Measurements from ENCODE around the gene DARS1. TPM values are rescaled to one million over a fixed set of nuclear protein-coding genes. Genes with fewer than 3 reads are reported as not detected.
A peak's percentile ranks its signal among the peaks of the same experiment; 100 is the strongest.
"Not testable (repeated sequence)": the region's sequence is repeated elsewhere in the genome, so short reads cannot be mapped to it uniquely, and the experiment has no call there.

The DARS1 gene
- total and polyA plus RNA-seq, 10 donors, result 56.2 to 88.6 (median 66.1) TPM

GRCh38 chr2:135885709-135886108 is 99.7 kb downstream of the DARS1 start:
- no peak for DNase-seq
- intact Hi-C loops (cut with DNase I; ENCODE audit: low total_unique reads), result no loop called here
- Histone ChIP-seq H3K4me3 (no peak overlapping the region), H3K27ac (no peak overlapping the region), H3K27me3 (replicated peaks in 1 of 7) (peaks cover 0 to 13% (median 0%) of the 10 kb centered on the region in 7 donors), H3K36me3 (no peaks in the 10 kb centered on the region), H3K4me1 (no peaks in the 10 kb centered on the region), H3K9me3 (peaks cover 0 to 7% (median 0%) of the 10 kb centered on the region in 8 donors)
- TF ChIP-seq CTCF (IDR thresholded peaks at IDR 0.05 in 8 of 11, conservative IDR thresholded peaks at IDR 0.05 in 3 of 11), result no peak
- TF ChIP-seq POLR2AphosphoS5 (IDR thresholded peaks at IDR 0.05), result no peak
- TF ChIP-seq POLR2A (IDR thresholded peaks at IDR 0.05), result no peak
- WGBS, 5 donors, result 75 to 98% (median 88%) methylated on average over 4 of the region's 4 CpGs

- 74 to 91% (median 84%) methylated on average over 3 of the region's 3 CpGs for WGBS, 5 donors
- Histone ChIP-seq H3K4me1 (peaks cover 0 to 2% (median 0%) of the 10 kb centered on the region in 6 donors), H3K27ac (no peak overlapping the region), H3K9me3 (no peaks in the 10 kb centered on the region), H3K36me3 (no peaks in the 10 kb centered on the region), H3K4me3 (no peak overlapping the region), H3K27me3 (replicated peaks in 1 of 7) (peaks cover 0 to 13% (median 0%) of the 10 kb centered on the region in 7 donors)
- DNase-seq, result no peak
- intact Hi-C loops (cut with DNase I; ENCODE audit: low total_unique reads), result no loop called here
- no peak for TF ChIP-seq CTCF (IDR thresholded peaks at IDR 0.05 in 8 of 11, conservative IDR thresholded peaks at IDR 0.05 in 3 of 11)
- TF ChIP-seq POLR2A (IDR thresholded peaks at IDR 0.05), result no peak
- no peak for TF ChIP-seq POLR2AphosphoS5 (IDR thresholded peaks at IDR 0.05)
Observed at GRCh38 chr2:135882415-135882814, 103.0 kb downstream of the DARS1 start.

GRCh38 chr2:135876770-135877169 is 108.7 kb downstream of the DARS1 start:
- DNase-seq; intact Hi-C loops (cut with DNase I; ENCODE audit: low total_unique reads); H3K27me3 ChIP-seq (replicated peaks in 1 of 7); H3K9me3 ChIP-seq: not testable (repeated sequence)
- Histone ChIP-seq H3K36me3 (peaks cover 0 to 11% (median 0%) of the 10 kb centered on the region in 6 donors), H3K27ac (peak overlapping the region in 7 of 8 donors; percentile 76 to 92 (median 86)), H3K4me1 (peaks cover 7 to 35% (median 23%) of the 10 kb centered on the region in 6 donors), H3K4me3 (peak overlapping the region; percentile 69 to 99 (median 80))
- 81 to 84% (median 81%) methylated on average over 13 to 15 of the region's 15 CpGs for WGBS, 5 donors

GRCh38 chr2:135876066-135876711 is 109.2 kb downstream of the DARS1 start, which contains the start of gene MCM6:
Gene MCM6 (minus strand): TSS chr2:135876443. CDS start chr2:135876365, 78 bp downstream.
- Histone ChIP-seq H3K9me3 (no peaks in the 10 kb centered on the region), H3K4me1 (peaks cover 7 to 35% (median 23%) of the 10 kb centered on the region in 6 donors), H3K4me3 (peak within 1 kb of the TSS; percentile 69 to 99 (median 80)), H3K36me3 (peaks cover 0 to 16% (median 0%) of the 10 kb centered on the region in 6 donors), H3K27ac (peak within 1 kb of the TSS; percentile 76 to 92 (median 86)), H3K27me3 (replicated peaks in 1 of 7) (no peaks in the 10 kb centered on the region)
- WGBS, 5 donors, result 0 to 1% (median 0%) methylated on average over 42 to 71 of the region's 71 CpGs
- TF ChIP-seq POLR2AphosphoS5 (IDR thresholded peaks at IDR 0.05) (peak; percentile 83 to 91 (median 88)), CTCF (IDR thresholded peaks at IDR 0.05 in 8 of 11, conservative IDR thresholded peaks at IDR 0.05 in 3 of 11) (peak in 5 of 11 experiments; percentile 33 to 60 (median 48)), POLR2A (IDR thresholded peaks at IDR 0.05) (no peak)
- intact Hi-C loops (cut with DNase I; ENCODE audit: low total_unique reads), result no loop called here
- peak; percentile 96 for DNase-seq
